ENCODE results near the gene WNK1. TPM values are rescaled to one million over a fixed set of nuclear protein-coding genes. Genes with fewer than 3 reads are reported as not detected.

The WNK1 gene
- total and polyA plus RNA-seq, 2 of the 8 experiments (the other 6 are each of a cell fraction or from before 2014, with no cell fraction given), result 88.2 to 157 TPM

DNA sequence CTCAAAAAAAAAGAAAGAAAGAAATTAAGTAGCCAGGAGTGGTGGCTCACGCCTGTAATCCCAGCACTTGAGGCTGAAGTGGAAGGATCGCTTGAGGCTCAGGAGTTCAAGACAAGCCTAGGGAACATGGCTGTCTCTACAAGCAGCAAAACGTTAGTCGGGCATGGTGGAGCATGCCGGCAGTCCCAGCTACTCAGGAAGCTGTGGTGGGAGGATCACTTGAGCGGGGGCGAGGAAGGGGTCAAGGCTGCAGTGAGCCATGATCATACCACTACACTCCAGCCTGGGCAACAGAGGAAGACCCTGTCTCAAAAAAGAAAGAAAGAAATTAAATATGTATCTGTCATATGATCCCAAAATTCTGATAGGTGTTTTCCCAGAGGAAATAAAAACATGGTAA, 191.8 kb downstream of the WNK1 start:
- WGBS, 2 experiments (ENCODE audit: extremely low coverage in 1 of 2, insufficient coverage in 1 of 2, insufficient read length in 1 of 2, insufficient replicate concordance in 2 of 2, low coverage in 1 of 2, low lambda C conversion rate in 2 of 2, missing lambda C conversion rate in 1 of 2), result 95% methylated on average over 7 of the region's 7 CpGs; no CpG with 5 or more reads in 1 of the 2 experiments
- Histone ChIP-seq H3K27me3 (replicated peaks in 1 of 4; ENCODE audit: control insufficient read depth in 3 of 4, extremely low read depth in 1 of 4, insufficient read depth in 3 of 4, low read length in 3 of 4) (no peaks in the 10 kb centered on the region), H3K18ac (ENCODE audit: extremely low read depth, low read length) (no peak overlapping the region), H3K79me1 (ENCODE audit: low read depth, low read length) (peaks cover 8% of the 10 kb centered on the region), H3K9me3 (ENCODE audit: insufficient read depth in 2 of 2, low read depth in 1 of 2, low read length in 1 of 2) (no peaks in the 10 kb centered on the region), H3K4ac (replicated peaks; ENCODE audit: insufficient read length, low read depth, low read length) (no peak overlapping the region), H2BK20ac (ENCODE audit: low read length) (no peak overlapping the region), H3K4me3 (ENCODE audit: extremely low read depth in 1 of 4, insufficient read depth in 2 of 4, low read depth in 3 of 4, low read length in 4 of 4) (no peak overlapping the region), H2AFZ (ENCODE audit: low read length) (no peak overlapping the region), H3K56ac (replicated peaks; ENCODE audit: insufficient read length, low read depth, low read length) (no peak overlapping the region), H3K23me2 (ENCODE audit: low read depth, low read length) (no peaks in the 10 kb centered on the region; the same call in 1 of the 2 replicates), H3K23ac (ENCODE audit: insufficient read length) (no peak overlapping the region), H2BK5ac (ENCODE audit: low read depth, low read length) (no peak overlapping the region), H3K14ac (ENCODE audit: insufficient read length) (no peak overlapping the region), H2BK15ac (ENCODE audit: low read length) (no peak overlapping the region), H4K5ac (ENCODE audit: insufficient read length, low read depth, low read length) (no peak overlapping the region), H2BK12ac (ENCODE audit: low read depth, low read length) (no peak overlapping the region), H3K79me2 (ENCODE audit: control insufficient read depth in 1 of 2, insufficient read depth in 2 of 2, low read length in 2 of 2) (peaks cover 0 to 41% of the 10 kb centered on the region in 2 experiments; a peak in 3 of 4 replicates), H3K9ac (replicated peaks in 1 of 4; ENCODE audit: extremely low read depth in 1 of 4, low read depth in 3 of 4, low read length in 3 of 4) (no peak overlapping the region), H2AK5ac (ENCODE audit: low read depth, low read length) (no peak overlapping the region), H3K4me2 (ENCODE audit: insufficient read depth in 1 of 2, low read depth in 2 of 2, low read length in 2 of 2) (no peak overlapping the region), H4K8ac (ENCODE audit: extremely low read depth, insufficient read depth, low read length) (no peak overlapping the region), H2BK120ac (replicated peaks; ENCODE audit: low read depth, low read length) (no peak overlapping the region), H3K4me1 (replicated peaks in 1 of 4; ENCODE audit: control insufficient read depth in 3 of 4, insufficient read depth in 4 of 4, low read length in 3 of 4) (no peaks in the 10 kb centered on the region), H4K20me1 (replicated peaks in 1 of 2; ENCODE audit: control insufficient read depth in 1 of 2, insufficient read depth in 2 of 2, low read length in 2 of 2) (peaks cover 0 to 2% of the 10 kb centered on the region in 2 experiments), H3K27ac (ENCODE audit: low read depth, low read length) (no peak overlapping the region), H3K36me3 (ENCODE audit: control insufficient read depth in 2 of 4, insufficient read depth in 4 of 4, low read length in 3 of 4) (peaks cover 0 to 7% (median 0%) of the 10 kb centered on the region in 4 experiments; a peak in 2 of 8 replicates), H4K91ac (replicated peaks; ENCODE audit: insufficient read length, low read length) (no peak overlapping the region)
- CTCF ChIA-PET (ENCODE audit: partially characterized antibody), result interaction anchor here (0.7 kb wide), 1 partner anchor 75 kb away, joined by 3 read pairs; no protein-coding TSS in a partner anchor
- FAIRE-seq, result no peak
- no peak for DNase-seq (ENCODE audit: low read depth in 1 of 2, low spot score in 2 of 2)
- POLR2A ChIA-PET (ENCODE audit: partially characterized antibody), result no interaction called here
- TF ChIP-seq POLR2A (IDR thresholded peaks at IDR 0.05; ENCODE audit: control extremely low read depth in 1 of 2, low read depth in 2 of 2, low read length in 2 of 2) (no peak), SRF (IDR thresholded peaks at IDR 0.05; ENCODE audit: low read depth, low read length) (no peak), CBX5 (IDR thresholded peaks at IDR 0.05; ENCODE audit: low read depth, low read length) (no peak), RBBP5 (IDR thresholded peaks at IDR 0.05; ENCODE audit: borderline replicate concordance, low read depth, low read length) (no peak), BACH1 (IDR thresholded peaks at IDR 0.05; ENCODE audit: low read length) (no peak), CBX8 (IDR thresholded peaks at IDR 0.05; ENCODE audit: borderline replicate concordance, low read depth, low read length) (no peak), HDAC2 (IDR thresholded peaks at IDR 0.05; ENCODE audit: borderline replicate concordance in 1 of 2, low read depth in 2 of 2, low read length in 2 of 2) (no peak)

All from H1 (cell line).